GM19239 (cell line): Measurements from ENCODE around the gene HACL1.
"Not testable (repeated sequence)": the region's sequence is repeated elsewhere in the genome, so short reads cannot be mapped to it uniquely, and the experiment has no call there.

Experiments used
- DNase-seq: peaks from one replicate; pipeline ENCODE4 v3.0.0; 2011; ENCODE audit warnings: low spot score; ENCODE audit not compliant: insufficient read length
- FAIRE-seq: peaks from 2 replicates; lab custom pipeline; 2011; peaks lifted over from hg19 to GRCh38; lab: Jason Lieb, UNC

Gene HACL1

GRCh38 chr3:15630646-15631350, 29.4 kb upstream of the HACL1 start:
- FAIRE-seq (no peak), DNase-seq (no peak)

- DNase-seq, result peak; percentile 64
- peak; percentile 97 for FAIRE-seq
These were observed 28.7 kb upstream of the HACL1 start for GRCh38 chr3:15629860-15630597.

GRCh38 chr3:15628967-15629366, 27.6 kb upstream of the HACL1 start:
- FAIRE-seq, result no peak

GRCh38 chr3:15623535-15624440, 22.4 kb upstream of the HACL1 start:
- DNase-seq, result no peak
- FAIRE-seq, result no peak

More at GRCh38 chr3:15628967-15629366, 27.6 kb upstream of the HACL1 start:
- no peak for DNase-seq

GRCh38 chr3:15619659-15620464, 18.5 kb upstream of the HACL1 start:
- FAIRE-seq, DNase-seq: not testable (repeated sequence)

- FAIRE-seq (no peak), DNase-seq (no peak)
These were observed 14.7 kb upstream of the HACL1 start for GRCh38 chr3:15616053-15616452.

GRCh38 chr3:15614958-15615357, 13.6 kb upstream of the HACL1 start:
- DNase-seq, result no peak
- no peak for FAIRE-seq

GRCh38 chr3:15612001-15612400, 10.6 kb upstream of the HACL1 start:
- DNase-seq, result no peak
- no peak for FAIRE-seq

GRCh38 chr3:15611018-15611417, 9.6 kb upstream of the HACL1 start:
- no peak for DNase-seq
- no peak for FAIRE-seq

- DNase-seq (no peak), FAIRE-seq (no peak)
These were observed 8.9 kb upstream of the HACL1 start for GRCh38 chr3:15610082-15610759.

GRCh38 chr3:15606434-15606891, 5.1 kb upstream of the HACL1 start:
- FAIRE-seq (no peak), DNase-seq (no peak)

- not testable (repeated sequence) for FAIRE-seq, DNase-seq
These were observed 3.2 kb upstream of the HACL1 start for GRCh38 chr3:15604584-15604983.

GRCh38 chr3:15602816-15603215, 1.4 kb upstream of the HACL1 start:
- FAIRE-seq, DNase-seq: not testable (repeated sequence)

GRCh38 chr3:15602146-15602536, 772 bp upstream of the HACL1 start:
- FAIRE-seq (no peak), DNase-seq (peak; percentile 7)

GRCh38 chr3:15601046-15601398, 347 bp downstream of the HACL1 start:
- FAIRE-seq, result no peak
- no peak for DNase-seq

GRCh38 chr3:15595955-15596354, 5.4 kb downstream of the HACL1 start:
- FAIRE-seq (no peak), DNase-seq (no peak)

- no peak for DNase-seq
- no peak for FAIRE-seq
These were observed 8.4 kb downstream of the HACL1 start for GRCh38 chr3:15592968-15593367.

- FAIRE-seq (no peak), DNase-seq (no peak)
These were observed 9.4 kb downstream of the HACL1 start for GRCh38 chr3:15591928-15592327.

GRCh38 chr3:15591242-15591641, 10.1 kb downstream of the HACL1 start:
- DNase-seq, result no peak
- no peak for FAIRE-seq
